ENCODE measurements around the gene SLC38A3. TPM values are rescaled to one million over a fixed set of nuclear protein-coding genes. Genes with fewer than 3 reads are reported as not detected.

SLC38A3 gene
- total and polyA plus RNA-seq, 2 donors (not counting 3 experiments of a cell fraction or from before 2014, with no cell fraction given): 0.60 to 1.1 TPM

DNA sequence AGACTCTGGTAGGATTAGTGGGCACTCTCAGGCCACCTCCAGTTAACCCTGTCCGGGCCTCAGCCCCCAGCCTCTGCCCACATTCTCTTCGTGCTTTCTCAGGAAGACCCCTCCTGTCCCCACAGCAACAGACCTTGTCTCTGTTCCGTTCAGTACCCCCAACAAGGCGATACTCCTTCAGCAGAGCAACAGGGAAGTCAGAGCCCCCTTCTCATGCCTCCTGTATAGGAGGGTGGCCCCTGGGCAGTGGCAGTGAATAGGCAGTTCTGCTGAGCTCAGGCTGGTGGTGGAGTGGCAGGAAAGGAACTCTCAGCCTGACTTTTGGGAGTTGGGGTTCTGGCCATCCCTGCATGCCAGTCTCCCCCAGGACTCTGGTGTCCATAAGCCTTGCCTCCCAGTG is 64.4 kb downstream of the SLC38A3 start:
- FAIRE-seq (no peak), DNase-seq (ENCODE audit: low read depth, low spot score) (no peak)
- H3K36me3 ChIP-seq (ENCODE audit: control insufficient read depth in 2 of 2, extremely low read depth in 1 of 2, insufficient read depth in 2 of 2, low read length in 2 of 2): no peaks in the 10 kb centered on the region
- H3K27ac ChIP-seq (ENCODE audit: insufficient read depth, low read depth, low read length): no peak overlapping the region
- H2AFZ ChIP-seq (ENCODE audit: low read depth, low read length): no peak overlapping the region
- H3K27me3 ChIP-seq (ENCODE audit: control insufficient read depth in 2 of 2, insufficient read depth in 2 of 2, low read length in 2 of 2): peaks cover 6% of the 10 kb centered on the region in 2 experiments
- H3K9me1 ChIP-seq (replicated peaks; ENCODE audit: control insufficient read depth, extremely low read depth, insufficient read depth, low read length): no peaks in the 10 kb centered on the region
- POLR2A ChIA-PET: interaction anchor here (1.6 kb wide), 1 partner anchor 23 kb away, joined by 3 read pairs; no protein-coding TSS in a partner anchor
- H4K20me1 ChIP-seq (replicated peaks; ENCODE audit: control insufficient read depth, extremely low read depth, insufficient read depth, low read length): no peaks in the 10 kb centered on the region
- no peak overlapping the region for H3K9ac ChIP-seq (replicated peaks; ENCODE audit: extremely low read depth, insufficient read depth, low read length)
- peaks cover 2% of the 10 kb centered on the region for H3K4me1 ChIP-seq (ENCODE audit: control insufficient read depth, extremely low read depth, insufficient read depth, low read length)
- intact Hi-C loops (cut with micrococcal nuclease) (loop anchor here (10.0 kb wide), 1 partner anchor 145 kb away; no protein-coding TSS in a partner anchor), dilution Hi-C loops (cut with MboI; ENCODE audit: extremely low pct_ligation_motif_present, low sequenced_read_pairs) (no loop called here)
- no peak overlapping the region for H3K4me2 ChIP-seq (ENCODE audit: insufficient read depth, low read length)
- no peaks in the 10 kb centered on the region for H3K9me3 ChIP-seq (replicated peaks; ENCODE audit: control insufficient read depth, insufficient read depth, low read length)
- TF ChIP-seq POLR2A (IDR thresholded peaks at IDR 0.05; ENCODE audit: low read depth, low read length): no peak
- TF ChIP-seq, protein P1, sequence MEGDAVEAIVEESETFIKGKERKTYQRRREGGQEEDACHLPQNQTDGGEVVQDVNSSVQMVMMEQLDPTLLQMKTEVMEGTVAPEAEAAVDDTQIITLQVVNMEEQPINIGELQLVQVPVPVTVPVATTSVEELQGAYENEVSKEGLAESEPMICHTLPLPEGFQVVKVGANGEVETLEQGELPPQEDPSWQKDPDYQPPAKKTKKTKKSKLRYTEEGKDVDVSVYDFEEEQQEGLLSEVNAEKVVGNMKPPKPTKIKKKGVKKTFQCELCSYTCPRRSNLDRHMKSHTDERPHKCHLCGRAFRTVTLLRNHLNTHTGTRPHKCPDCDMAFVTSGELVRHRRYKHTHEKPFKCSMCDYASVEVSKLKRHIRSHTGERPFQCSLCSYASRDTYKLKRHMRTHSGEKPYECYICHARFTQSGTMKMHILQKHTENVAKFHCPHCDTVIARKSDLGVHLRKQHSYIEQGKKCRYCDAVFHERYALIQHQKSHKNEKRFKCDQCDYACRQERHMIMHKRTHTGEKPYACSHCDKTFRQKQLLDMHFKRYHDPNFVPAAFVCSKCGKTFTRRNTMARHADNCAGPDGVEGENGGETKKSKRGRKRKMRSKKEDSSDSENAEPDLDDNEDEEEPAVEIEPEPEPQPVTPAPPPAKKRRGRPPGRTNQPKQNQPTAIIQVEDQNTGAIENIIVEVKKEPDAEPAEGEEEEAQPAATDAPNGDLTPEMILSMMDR (IDR thresholded peaks at IDR 0.05; ENCODE audit: extremely low read depth in 1 of 2, insufficient read depth in 1 of 2, low read depth in 1 of 2, low read length in 2 of 2): no peak
- no peak for TF ChIP-seq EZH2 (IDR thresholded peaks at IDR 0.05; ENCODE audit: borderline replicate concordance, low read depth, low read length, severe bottlenecking)
- no peak for TF ChIP-seq GATA2 (IDR thresholded peaks at IDR 0.05; ENCODE audit: insufficient read depth, insufficient read length, low read depth, low read length)
- TF ChIP-seq, protein P2, sequence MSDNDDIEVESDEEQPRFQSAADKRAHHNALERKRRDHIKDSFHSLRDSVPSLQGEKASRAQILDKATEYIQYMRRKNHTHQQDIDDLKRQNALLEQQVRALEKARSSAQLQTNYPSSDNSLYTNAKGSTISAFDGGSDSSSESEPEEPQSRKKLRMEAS (IDR thresholded peaks at IDR 0.05; ENCODE audit: insufficient read depth, insufficient read length): no peak
- TF ChIP-seq JUN (IDR thresholded peaks at IDR 0.05; ENCODE audit: borderline replicate concordance, insufficient read depth, insufficient read length, low read depth): no peak
- TF ChIP-seq POLR2AphosphoS5 (IDR thresholded peaks at IDR 0.05; ENCODE audit: insufficient read depth, low read depth, low read length): no peak
- TF ChIP-seq MYC (IDR thresholded peaks at IDR 0.05; ENCODE audit: low read depth, low read length): no peak
- TF ChIP-seq FOS (IDR thresholded peaks at IDR 0.05; ENCODE audit: borderline replicate concordance, insufficient read depth, low read length): no peak
- no peaks in the 10 kb centered on the region for H3K79me2 ChIP-seq (ENCODE audit: control insufficient read depth, insufficient read depth, low read length)
- CTCF ChIA-PET: interaction anchor here (1.0 to 3.7 kb wide), 6 partner anchors 9 to 75 kb away, joined by 3 to 26 read pairs (median 6); no protein-coding TSS in a partner anchor
- no peak overlapping the region for H3K4me3 ChIP-seq (replicated peaks in 1 of 3; ENCODE audit: insufficient read depth in 1 of 3, low read depth in 1 of 3, low read length in 3 of 3)
- BruUV-seq (replicated peaks): no TSS peak
